HCT116 (cell line): Measurements from ENCODE around the gene LIPA.

Source experiments
- ATF3 ChIP-seq: IDR thresholded peaks from 2 replicates; pipeline ENCODE4 v1.6.1; 2012
- CTCF ChIP-seq, 3 experiments: fragments of 200-600 bp in 1 of 3; sonication (generic) in 1 of 3; IDR thresholded peaks in 2 of 3; conservative IDR thresholded peaks in 1 of 3; 2 replicates each; pipeline ENCODE4 v1.5.1; 2012 to 2017; ENCODE audit warnings: low read depth in 2 of 3, low read length in 2 of 3, antibody characterized with exemption in 1 of 3, borderline replicate concordance in 1 of 3, control low read depth in 1 of 3, mild to moderate bottlenecking in 1 of 3, mixed read lengths in 1 of 3, mixed run types in 1 of 3, moderate library complexity in 1 of 3; ENCODE audit not compliant: insufficient read depth in 1 of 3
- POLR2A ChIP-seq: IDR thresholded peaks from 2 replicates; pipeline ENCODE4 v1.7.0; 2011; ENCODE audit warnings: borderline replicate concordance; ENCODE audit not compliant: insufficient read depth, insufficient read length; ENCODE audit errors: extremely low read depth
- POLR2AphosphoS5 ChIP-seq: IDR thresholded peaks from 2 replicates; pipeline ENCODE4 v1.6.1; 2011; ENCODE audit warnings: mild to moderate bottlenecking, low read depth, low read length, moderate library complexity
- SIN3A ChIP-seq: IDR thresholded peaks from 2 replicates; pipeline ENCODE4 v1.6.1; 2012; ENCODE audit warnings: low read depth
- TCF7L2 ChIP-seq: IDR thresholded peaks from 2 replicates; pipeline ENCODE4 v1.7.0; 2011; ENCODE audit warnings: borderline replicate concordance, inconsistent platforms; ENCODE audit not compliant: insufficient read depth, insufficient read length; ENCODE audit errors: extremely low read depth
- YY1 ChIP-seq: IDR thresholded peaks from 2 replicates; pipeline ENCODE4 v1.6.1; 2011; ENCODE audit warnings: low read length, low read depth, moderate library complexity, mild to moderate bottlenecking; ENCODE audit not compliant: insufficient replicate concordance; ENCODE audit errors: extremely low read depth

- TF ChIP-seq POLR2A, result no peak
- no peak for TF ChIP-seq SIN3A
- TF ChIP-seq POLR2AphosphoS5, result no peak
- TF ChIP-seq CTCF (IDR thresholded peaks at IDR 0.05 in 2 of 3, conservative IDR thresholded peaks at IDR 0.05 in 1 of 3; ENCODE audit: borderline replicate concordance in 1 of 3, insufficient read depth in 1 of 3, low read depth in 2 of 3, low read length in 2 of 3), result no peak
- TF ChIP-seq YY1, result no peak
- no peak for TF ChIP-seq TCF7L2
- no peak for TF ChIP-seq ATF3
Measured at GRCh38 chr10:89240519-89240918, 11.1 kb downstream of the LIPA start.
